Glutamatergic neuron (in vitro differentiated cells): ENCODE data around the gene FOXL3. TPM values are rescaled to one million over a fixed set of nuclear protein-coding genes. Genes with fewer than 3 reads are reported as not detected.

ENCODE experiments used
- DNase-seq: peaks from one replicate; pipeline ENCODE4 v3.0.0; 2022
- H3K27ac Mint-ChIP-seq: one replicate; pipeline ENCODE4 v1.8.0; 2020; ENCODE audit warnings: mild to moderate bottlenecking, mixed read lengths, inconsistent platforms; ENCODE audit not compliant: unreplicated experiment
- H3K27me3 Mint-ChIP-seq: one replicate; pipeline ENCODE4 v1.8.0; 2020; ENCODE audit warnings: mild to moderate bottlenecking, moderate library complexity, mixed read lengths, inconsistent platforms; ENCODE audit not compliant: unreplicated experiment
- H3K36me3 Mint-ChIP-seq: one replicate; pipeline ENCODE4 v1.8.0; 2020; ENCODE audit warnings: mild to moderate bottlenecking, mixed read lengths, inconsistent platforms; ENCODE audit not compliant: unreplicated experiment
- H3K4me1 Mint-ChIP-seq: one replicate; pipeline ENCODE4 v1.8.0; 2020; ENCODE audit warnings: mild to moderate bottlenecking, low read depth, mixed read lengths, inconsistent platforms; ENCODE audit not compliant: unreplicated experiment
- H3K4me3 Mint-ChIP-seq: one replicate; pipeline ENCODE4 v1.8.0; 2020; ENCODE audit warnings: mild to moderate bottlenecking, mixed read lengths, inconsistent platforms; ENCODE audit not compliant: unreplicated experiment
- H3K9me3 Mint-ChIP-seq: one replicate; pipeline ENCODE4 v1.8.0; 2020; ENCODE audit warnings: mild to moderate bottlenecking, moderate library complexity, mixed read lengths, inconsistent platforms; ENCODE audit not compliant: unreplicated experiment
- CTCF ChIP-seq: fragments of 200-600 bp; sonication (generic); IDR thresholded peaks from one replicate; pipeline ENCODE4 v1.5.0; 2021; ENCODE audit not compliant: partially characterized antibody, unreplicated experiment
- total RNA-seq: library from RNA; stranded (reverse); fragmentation: NEBNext Ultra II Directional; extraction: Animal tissue kit (Norgen Biotek cat#: 25700); gene quantifications from one replicate; pipeline ENCODE4 v1.2.1, GENCODE V29; 2021; ENCODE audit not compliant: unreplicated experiment

Gene FOXL3
- total RNA-seq, 1 donor from 2014 or later, result not detected

- H3K4me1 Mint-ChIP-seq, result no peaks in the 10 kb centered on the region
- H3K27me3 Mint-ChIP-seq, result peaks cover 2% of the 10 kb centered on the region
- H3K4me3 Mint-ChIP-seq, result no peak overlapping the region
- no peak for TF ChIP-seq CTCF
- DNase-seq, result no peak
- H3K9me3 Mint-ChIP-seq, result peaks cover 6% of the 10 kb centered on the region
- H3K36me3 Mint-ChIP-seq, result peaks cover 16% of the 10 kb centered on the region
- no peak overlapping the region for H3K27ac Mint-ChIP-seq
Measured at GRCh38 chr7:309586-310228, 19.7 kb downstream of the FOXL3 start.

- H3K27me3 Mint-ChIP-seq, result peaks cover 6% of the 10 kb centered on the region
- peaks cover 29% of the 10 kb centered on the region for H3K36me3 Mint-ChIP-seq
- TF ChIP-seq CTCF, result no peak
- H3K9me3 Mint-ChIP-seq, result peaks cover 10% of the 10 kb centered on the region
- no peak overlapping the region for H3K27ac Mint-ChIP-seq
- H3K4me3 Mint-ChIP-seq, result no peak overlapping the region
- DNase-seq, result no peak
- no peaks in the 10 kb centered on the region for H3K4me1 Mint-ChIP-seq
Measured at GRCh38 chr7:311131-311680, 21.2 kb downstream of the FOXL3 start.

- H3K27ac Mint-ChIP-seq, result no peak overlapping the region
- peaks cover 29% of the 10 kb centered on the region for H3K36me3 Mint-ChIP-seq
- no peak for DNase-seq
- H3K27me3 Mint-ChIP-seq, result peaks cover 5% of the 10 kb centered on the region
- no peak overlapping the region for H3K4me3 Mint-ChIP-seq
- TF ChIP-seq CTCF, result no peak
- H3K9me3 Mint-ChIP-seq, result peaks cover 8% of the 10 kb centered on the region
- no peaks in the 10 kb centered on the region for H3K4me1 Mint-ChIP-seq
Measured at GRCh38 chr7:311796-312195, 21.8 kb downstream of the FOXL3 start.

- no peak for DNase-seq
- H3K4me1 Mint-ChIP-seq, result peaks cover 5% of the 10 kb centered on the region
- H3K27me3 Mint-ChIP-seq, result peaks cover 5% of the 10 kb centered on the region
- no peak overlapping the region for H3K4me3 Mint-ChIP-seq
- H3K36me3 Mint-ChIP-seq, result peaks cover 29% of the 10 kb centered on the region
- no peak overlapping the region for H3K27ac Mint-ChIP-seq
- H3K9me3 Mint-ChIP-seq, result peaks cover 8% of the 10 kb centered on the region
- TF ChIP-seq CTCF, result no peak
Measured at GRCh38 chr7:312424-312823, 22.5 kb downstream of the FOXL3 start.

- no peak for DNase-seq
- peaks cover 19% of the 10 kb centered on the region for H3K36me3 Mint-ChIP-seq
- no peak overlapping the region for H3K27ac Mint-ChIP-seq
- peaks cover 8% of the 10 kb centered on the region for H3K4me1 Mint-ChIP-seq
- TF ChIP-seq CTCF, result no peak
- peaks cover 5% of the 10 kb centered on the region for H3K27me3 Mint-ChIP-seq
- peaks cover 6% of the 10 kb centered on the region for H3K9me3 Mint-ChIP-seq
- no peak overlapping the region for H3K4me3 Mint-ChIP-seq
Measured at GRCh38 chr7:314853-315252, 24.9 kb downstream of the FOXL3 start.
